NCI-H2029 treated with DMSO at 0.1 percent for 48 hours (cell line): ENCODE measurements around the gene DAP3.
"Not testable (repeated sequence)": the region's sequence is repeated elsewhere in the genome, so short reads cannot be mapped to it uniquely, and the experiment has no call there.

Experiments used
- DNase-seq: peaks from one replicate; lab custom pipeline; 2025; lab: John Stamatoyannopoulos, UW

Gene DAP3

DNA sequence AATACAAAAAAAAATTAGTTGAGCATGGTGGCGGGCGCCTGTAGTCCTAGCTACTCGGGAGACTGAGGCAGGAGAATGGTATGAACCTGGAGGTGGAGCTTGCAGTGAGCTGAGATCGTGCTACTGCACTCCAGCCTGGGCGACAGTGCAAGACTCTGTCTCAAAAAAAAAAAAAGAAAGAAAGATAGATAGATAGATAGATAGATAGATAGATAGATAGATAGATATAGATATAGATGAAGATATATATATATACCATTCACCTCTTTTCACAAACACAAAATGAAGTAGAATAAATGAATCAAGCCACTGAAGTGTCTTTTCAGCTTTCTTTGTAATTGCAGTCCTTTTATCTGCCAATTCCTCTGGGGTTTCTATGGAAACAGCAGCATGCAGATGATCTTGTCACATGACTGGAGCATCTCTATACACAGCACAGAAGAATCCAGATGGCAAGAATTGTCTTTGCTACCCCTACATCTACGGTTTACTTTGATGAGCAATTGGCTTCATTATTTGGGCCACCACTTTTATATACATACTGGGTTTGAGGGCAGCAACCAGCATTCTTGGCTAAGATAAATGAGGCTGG lies 29.7 kb downstream of the DAP3 start:
- DNase-seq, result not testable (repeated sequence)

DNA sequence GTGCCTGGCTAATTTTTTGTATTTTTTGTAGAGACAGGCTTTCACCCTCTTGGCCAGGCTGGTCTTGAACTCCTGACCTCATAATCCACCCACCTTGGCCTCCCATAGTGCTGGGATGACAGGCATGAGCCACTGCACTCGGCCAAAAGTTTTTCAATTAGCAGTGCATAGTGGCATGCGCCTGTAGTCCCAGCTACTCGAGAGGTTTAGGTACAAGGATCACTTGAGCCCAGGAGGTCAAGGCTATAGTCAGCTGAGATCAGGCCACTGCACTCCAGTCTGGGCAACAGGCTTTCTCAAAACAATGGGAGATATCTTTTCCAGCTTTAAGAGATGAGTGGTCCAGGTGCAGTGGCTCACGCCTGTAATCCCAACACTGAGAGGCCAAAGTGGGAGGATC lies 30.8 kb downstream of the DAP3 start:
- DNase-seq, result no peak

DNA sequence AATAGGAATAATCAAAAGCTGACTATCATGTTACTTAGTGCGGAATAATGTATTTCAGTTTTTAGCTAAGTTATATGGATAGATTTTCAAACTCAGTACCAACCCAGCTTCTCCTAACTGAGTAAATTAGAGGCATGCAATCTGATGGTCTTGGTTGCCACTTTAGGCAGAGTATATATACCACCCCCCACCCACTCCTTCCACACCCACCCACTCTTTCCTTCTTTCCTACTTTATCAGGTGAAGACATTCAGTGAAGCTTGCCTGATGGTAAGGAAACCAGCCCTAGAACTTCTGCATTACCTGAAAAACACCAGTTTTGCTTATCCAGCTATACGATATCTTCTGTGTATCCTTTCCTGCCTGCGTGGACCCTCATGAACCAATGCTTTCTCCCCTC lies 36.3 kb downstream of the DAP3 start:
- no peak for DNase-seq

DNA sequence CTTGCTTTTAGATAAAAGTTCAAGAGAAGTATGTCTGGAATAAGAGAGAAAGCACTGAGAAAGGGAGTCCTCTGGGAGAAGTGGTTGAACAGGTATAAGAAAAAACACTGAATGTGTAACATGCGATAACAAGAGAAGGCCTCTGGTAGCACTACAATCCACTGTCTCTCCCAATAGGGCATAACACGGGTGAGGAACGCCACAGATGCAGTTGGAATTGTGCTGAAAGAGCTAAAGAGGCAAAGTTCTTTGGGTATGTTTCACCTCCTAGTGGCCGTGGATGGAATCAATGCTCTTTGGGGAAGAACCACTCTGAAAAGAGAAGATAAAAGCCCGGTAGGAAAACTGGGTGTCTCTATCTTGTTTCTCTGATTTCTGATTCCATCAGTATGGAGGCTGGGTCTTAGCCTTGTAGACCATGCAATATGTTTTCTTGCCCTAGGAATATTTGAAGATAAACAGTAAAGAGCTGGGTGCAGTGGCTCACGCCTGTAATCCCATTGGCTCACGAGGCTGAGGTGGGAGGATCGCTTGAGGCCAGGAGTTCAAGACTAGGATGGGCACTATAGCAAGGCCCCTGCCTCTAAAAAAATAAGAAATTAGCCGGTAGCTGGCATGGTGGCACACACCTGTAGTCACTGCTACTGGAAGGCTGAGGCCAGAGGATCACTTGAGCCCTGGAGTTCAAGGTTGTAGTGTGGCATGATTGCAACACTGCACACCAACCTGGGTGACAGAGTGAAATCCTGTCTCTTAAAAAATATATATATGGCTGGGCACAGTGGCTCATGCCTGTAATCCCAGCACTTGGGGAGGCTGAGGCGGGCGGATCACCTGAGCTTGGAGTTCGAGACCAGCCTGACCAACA lies 40.4 kb downstream of the DAP3 start:
- peak; percentile 49 for DNase-seq

DNA sequence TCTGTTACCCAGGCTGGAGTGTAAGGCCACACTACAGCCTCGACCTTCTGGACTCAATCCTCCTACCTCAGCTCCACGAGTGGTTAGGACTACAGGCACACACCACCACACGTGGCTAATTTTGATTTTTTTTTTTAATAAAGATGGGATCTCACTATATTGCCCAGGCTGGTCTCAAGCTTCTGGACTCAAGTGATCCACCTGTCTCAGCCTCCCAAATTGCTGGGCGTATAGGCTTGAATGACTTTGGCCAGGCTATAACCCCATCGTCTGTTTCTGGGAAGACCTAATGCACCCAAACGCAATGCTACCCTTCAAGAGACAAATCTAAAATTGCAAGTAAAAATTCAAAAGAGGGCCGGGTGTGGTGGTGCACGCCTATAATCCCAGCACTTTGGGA lies 52.1 kb downstream of the DAP3 start:
- DNase-seq, result no peak

DNA sequence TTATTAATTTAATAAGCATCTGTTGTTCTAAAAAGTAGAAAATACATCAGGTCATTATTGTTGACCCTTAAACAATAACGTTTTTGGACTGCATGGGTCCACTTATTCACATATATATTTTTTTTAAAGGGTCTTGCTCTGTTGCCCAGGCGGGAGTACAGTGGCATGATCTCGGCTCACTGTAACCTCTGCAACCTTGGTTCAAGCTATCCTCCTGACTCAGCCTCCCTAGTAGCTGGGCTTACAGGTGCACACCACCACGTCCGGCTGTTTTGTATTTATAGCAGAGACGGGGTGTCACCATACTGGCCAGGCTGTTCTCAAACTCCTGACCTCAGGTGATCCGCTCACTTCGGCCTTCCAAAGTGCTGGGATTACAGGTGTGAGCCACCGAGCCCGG lies 53.0 kb downstream of the DAP3 start:
- no peak for DNase-seq

DNA sequence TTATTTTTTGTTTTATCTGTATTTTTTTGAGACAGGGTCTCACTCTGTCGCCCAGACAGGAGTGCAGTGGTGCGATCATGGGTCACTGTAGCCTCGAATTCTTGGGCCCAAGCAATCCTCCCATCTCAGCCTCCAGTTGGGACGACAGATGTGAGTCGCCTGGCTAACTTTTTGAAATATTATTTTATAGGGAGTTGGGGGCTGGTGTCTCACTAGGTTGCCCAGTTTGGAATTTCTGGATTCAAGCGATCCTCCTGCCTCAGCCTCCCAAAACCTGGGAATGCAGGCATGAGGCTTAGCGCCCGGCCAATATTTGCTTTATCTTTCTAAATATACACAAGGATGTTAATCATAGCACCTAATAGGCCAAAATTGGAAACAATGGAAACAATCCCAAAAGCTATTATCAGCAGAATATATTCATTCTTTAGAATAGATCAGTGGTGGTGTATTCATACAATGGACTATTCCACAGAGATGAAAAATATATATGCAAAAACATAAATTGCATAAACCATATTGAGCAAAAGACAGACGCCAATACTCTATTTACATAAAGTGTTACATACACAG lies 55.9 kb downstream of the DAP3 start:
- DNase-seq, result no peak

DNA sequence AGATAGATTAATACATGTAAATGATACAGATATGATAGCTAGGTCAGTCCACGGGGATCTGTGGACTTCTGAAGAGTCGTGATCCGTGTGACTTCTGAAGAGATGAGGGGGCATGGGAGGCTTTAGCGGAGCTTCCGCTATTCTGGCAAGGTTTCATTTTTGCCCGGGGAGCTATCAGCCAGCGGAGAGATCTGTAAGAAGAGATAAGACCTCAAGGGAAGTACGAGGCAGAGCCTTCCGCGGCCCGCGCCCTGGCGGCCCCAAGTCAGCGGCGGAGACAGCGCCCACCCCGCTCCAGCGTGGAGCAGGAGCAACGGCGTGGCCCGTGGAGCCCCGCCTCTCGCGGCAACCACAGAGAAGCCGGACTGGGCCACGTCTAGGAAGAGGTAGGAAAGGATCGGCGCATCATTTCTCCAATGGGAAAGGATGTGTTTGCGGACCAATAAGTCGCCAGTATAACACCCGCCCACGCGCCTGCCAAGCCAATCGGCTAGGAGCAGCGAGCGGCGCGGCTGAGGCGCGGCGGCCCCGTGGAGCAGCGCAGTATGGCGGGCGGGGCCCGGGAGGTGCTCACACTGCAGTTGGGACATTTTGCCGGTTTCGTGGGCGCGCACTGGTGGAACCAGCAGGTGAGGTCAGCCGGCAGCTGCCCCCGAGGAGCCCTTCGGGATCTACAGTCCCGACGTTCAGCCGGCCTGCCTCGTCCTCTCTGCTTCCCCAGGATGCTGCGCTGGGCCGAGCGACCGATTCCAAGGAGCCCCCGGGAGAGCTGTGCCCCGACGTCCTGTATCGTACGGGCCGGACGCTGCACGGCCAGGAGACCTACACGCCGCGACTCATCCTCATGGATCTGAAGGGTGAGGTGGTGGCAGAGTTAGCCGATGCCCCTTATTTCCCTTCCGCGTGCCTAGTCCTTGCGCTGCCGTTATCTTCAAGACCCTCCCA lies 56.7 kb downstream of the DAP3 start:
- peak; percentile 70 for DNase-seq

DNA sequence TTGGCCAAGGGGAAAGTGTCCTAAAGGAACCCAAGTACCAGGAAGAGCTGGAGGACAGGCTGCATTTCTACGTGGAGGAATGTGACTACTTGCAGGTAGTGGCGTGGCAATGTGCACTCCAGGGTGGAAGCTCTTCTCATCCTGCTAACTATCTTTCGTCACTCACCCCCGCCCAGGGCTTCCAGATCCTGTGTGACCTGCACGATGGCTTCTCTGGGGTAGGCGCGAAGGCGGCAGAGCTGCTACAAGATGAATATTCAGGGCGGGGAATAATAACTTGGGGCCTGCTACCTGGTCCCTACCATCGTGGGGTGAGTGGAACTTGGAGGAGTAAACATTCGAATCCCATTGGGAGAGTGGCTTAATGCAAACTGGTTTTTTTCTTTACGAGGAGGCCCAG lies 58.7 kb downstream of the DAP3 start:
- DNase-seq, result not testable (repeated sequence)

DNA sequence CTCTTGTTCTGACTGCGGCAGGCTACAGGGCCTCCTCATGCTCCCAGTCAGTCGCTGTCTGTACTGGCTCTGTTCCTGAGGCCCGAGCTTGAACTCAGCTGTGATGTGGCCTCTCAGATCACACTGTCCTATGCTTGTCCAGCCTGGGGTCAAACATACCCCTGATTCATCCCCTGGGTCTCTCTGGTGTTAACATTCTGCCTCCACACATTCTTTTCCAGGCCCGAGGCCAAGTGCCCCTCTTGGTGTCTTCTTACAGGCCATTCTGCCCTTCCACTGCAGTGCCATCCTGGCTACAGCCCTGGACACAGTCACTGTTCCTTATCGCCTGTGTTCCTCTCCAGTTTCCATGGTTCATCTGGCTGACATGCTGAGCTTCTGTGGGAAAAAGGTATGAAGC lies 59.2 kb downstream of the DAP3 start:
- not testable (repeated sequence) for DNase-seq

DNA sequence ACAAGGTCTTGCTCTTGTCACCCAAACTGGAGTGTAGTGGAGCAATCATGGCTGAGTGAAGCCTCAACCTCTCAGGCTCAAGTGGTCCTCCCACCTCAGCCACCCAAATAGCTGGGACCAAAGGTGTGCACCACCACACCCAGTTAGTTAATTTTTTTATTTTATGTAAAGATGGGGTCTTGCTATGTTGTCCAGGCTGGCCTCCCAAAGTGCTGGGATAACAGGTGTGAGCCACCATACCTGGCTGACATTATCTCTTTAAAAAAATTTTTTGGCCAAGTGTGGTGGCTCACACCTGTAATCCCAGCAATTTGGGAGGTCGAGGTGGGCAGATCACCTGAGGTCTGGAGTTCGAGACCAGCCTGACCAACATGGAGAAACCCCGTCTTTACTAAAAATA lies 70.1 kb downstream of the DAP3 start:
- not testable (repeated sequence) for DNase-seq

DNA sequence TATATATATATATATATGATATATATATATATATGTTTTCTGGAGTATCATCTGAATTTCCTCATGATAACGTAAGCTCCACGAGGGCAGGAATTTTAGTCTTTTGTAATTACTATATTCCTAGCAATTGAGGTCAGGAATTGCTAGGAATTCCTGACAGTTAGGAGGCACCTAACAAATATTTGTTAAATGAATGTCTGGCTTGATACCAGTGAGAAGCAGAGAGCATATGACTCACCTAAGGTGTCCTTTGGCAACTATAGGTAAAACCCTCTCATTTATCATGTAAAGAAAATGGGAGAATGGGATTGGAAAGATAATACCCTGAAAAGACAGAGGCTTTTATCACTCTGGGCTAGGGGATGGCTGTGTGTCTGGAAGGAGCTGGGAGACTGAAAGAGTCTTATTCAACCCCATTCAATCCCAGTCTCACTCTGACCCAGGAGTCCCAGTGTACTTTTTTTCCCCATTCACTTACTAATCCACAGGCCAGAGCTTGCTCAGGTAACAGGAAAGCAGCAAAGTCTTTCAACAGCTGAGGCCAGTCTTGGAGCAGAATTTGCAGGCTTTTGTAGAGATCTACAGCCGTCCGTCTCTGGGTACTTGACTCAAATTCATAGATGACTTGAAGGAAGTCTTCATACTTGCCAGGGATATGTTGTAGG lies 71.2 kb downstream of the DAP3 start:
- no peak for DNase-seq

DNA sequence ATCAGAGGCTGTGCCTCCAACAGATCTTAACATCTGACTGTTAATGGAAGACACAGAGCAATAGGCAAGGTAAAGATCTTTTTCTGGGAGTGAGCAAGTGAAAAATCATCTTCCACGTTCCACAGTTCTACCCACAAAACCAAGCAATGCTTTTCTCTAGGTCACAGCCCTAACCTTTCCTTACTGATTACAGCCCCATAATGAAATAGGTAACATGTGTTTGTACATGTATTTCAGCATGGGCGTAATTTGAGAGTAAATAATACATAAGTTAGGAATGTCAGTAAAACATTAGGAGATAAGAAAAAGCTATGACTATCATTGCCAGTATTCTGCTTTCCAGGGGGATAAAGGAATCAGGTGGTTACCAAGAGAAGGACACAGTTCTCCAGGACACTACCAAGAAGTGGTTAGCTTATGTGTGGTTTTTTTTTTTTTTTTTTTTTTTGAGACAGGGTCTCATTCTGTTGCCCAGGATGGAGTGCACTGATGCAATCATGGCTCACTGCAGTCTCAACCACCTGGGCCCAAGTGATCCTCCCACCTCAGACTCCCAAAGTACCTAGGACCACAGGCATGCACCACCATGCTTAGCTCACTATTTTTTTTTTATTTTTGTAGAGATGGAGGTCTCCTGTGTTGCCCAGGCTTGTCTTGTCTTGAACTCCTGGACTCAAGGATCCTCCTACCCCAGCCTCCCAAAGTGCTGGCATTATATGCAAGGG lies 72.0 kb downstream of the DAP3 start:
- DNase-seq, result no peak

DNA sequence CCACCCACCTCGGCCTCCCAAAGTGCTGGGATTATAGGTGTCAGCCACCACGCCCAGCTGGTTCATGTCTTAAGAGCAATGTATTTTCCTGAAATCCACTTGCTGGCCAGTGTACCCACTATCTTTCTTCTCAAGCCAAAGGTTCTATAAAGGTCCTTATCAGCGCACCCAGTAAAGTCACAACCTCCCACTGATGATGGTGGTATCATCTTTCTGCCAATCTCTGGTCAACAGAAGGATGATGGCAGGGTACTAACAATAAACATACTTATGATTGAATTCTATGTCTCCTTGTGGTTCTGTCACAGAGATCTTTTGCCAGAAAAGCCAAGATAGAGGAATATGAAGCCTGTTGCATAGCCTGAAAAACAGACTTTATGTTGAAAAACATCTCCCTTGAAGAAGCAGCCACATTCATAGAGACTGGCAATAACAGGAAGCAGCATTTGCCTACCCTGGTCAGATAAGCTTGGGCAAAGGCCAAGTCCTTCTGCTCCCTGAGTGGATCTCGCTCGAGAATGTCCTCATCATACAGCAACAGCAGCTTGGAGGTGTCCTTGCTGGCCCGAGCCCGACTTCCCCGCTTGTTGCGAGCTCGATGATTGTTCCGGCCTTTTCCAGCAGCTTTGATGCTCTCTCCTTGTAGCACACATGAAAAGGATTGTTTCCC lies 73.0 kb downstream of the DAP3 start:
- no peak for DNase-seq

DNA sequence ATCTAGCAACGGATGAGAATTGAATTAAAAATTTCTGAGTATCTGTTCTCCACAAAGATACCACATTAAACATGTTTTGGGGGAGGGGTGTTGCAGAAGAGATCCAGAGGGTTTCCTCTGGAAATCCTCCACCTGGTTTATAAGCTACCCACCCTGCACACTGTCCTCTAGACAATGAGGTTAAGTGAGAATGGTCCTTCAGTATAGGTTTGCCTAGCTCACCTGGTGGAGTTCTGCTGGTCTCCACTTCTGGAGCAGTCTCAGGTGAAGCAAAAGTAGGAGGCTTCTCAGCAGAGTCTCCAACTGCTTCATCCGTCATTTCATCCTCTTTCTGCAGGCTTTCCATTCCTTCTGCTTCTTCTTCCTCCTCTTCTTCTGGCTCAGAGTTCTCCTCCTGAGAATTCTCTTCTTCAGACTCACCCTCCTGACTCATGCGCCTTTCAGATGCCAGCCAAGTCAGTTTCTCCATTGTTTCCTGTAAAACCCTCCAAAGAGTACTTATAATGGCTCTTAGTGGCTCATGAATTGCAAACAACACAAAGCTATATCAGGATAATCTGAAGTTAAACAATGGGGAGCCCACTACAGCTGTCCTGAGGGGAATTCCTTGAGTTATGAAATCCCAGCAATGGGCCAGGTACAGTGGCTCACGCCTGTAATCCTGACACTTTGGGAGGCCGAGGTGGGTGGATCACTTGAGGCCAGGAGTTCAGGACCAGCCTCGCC lies 74.4 kb downstream of the DAP3 start:
- DNase-seq, result not testable (repeated sequence)

DNA sequence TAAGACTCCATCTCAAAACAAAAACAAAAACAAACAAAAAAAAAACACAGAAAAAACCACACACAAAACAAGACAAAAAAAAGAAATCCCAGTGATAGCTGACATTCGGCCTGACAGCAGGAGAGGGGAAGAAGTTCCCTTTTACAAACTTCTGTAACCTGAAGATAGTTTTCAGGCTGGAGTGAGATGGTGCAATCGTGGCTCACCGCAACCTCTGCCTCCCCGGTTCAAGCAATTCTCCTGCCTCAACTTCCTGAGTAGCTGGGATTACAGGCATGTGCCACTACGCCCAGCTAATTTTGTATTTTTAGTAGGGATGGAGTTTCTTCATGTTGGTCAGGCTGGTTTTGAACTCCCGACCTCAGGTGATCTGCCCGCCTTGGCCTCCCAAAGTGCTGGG lies 75.1 kb downstream of the DAP3 start:
- not testable (repeated sequence) for DNase-seq

DNA sequence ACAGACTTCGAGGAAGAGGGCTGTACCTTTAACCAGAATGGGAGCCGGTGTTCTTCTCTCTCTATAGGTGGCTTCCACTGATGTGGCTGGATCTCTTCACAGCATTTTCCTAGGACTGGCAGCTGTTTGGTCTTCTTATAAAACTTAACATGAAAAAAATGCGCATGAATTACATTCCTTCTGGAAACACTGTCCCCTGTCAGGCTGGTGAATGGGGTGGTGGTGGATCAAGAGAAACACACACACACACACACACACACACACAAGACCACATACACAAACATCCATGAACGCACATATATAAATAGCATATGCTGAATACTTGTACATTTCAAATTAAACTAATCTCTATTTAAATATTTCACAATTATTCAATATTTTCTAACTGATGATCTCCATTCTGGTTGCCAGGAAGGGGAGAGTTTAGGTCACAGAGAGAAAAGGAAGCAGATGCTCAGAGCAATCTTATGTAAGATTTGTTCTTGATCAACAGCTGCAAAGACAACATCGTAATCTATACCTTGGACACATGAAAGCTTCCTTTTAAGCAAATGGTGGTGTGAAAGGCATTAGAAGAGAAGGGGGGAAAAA lies 78.6 kb downstream of the DAP3 start:
- not testable (repeated sequence) for DNase-seq

DNA sequence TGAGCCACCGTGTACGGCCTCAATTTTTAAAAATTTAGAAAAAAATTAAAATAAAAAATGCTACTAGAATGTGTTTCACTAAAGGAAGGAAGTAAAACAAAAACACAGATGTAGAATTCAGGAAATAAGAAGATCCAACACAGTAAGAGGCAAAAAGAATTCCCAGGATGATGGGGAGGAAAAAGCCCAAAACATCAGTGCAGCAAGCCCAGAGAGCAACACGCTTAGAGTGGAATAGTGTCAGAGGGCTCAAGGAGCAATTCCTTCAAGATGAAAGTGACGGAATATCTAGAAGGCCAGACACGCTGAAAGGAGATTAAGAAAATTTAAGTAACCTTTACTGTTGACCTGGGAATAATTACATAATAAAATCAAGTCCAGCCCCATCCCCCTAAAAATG lies 80.4 kb downstream of the DAP3 start:
- DNase-seq, result no peak

DNA sequence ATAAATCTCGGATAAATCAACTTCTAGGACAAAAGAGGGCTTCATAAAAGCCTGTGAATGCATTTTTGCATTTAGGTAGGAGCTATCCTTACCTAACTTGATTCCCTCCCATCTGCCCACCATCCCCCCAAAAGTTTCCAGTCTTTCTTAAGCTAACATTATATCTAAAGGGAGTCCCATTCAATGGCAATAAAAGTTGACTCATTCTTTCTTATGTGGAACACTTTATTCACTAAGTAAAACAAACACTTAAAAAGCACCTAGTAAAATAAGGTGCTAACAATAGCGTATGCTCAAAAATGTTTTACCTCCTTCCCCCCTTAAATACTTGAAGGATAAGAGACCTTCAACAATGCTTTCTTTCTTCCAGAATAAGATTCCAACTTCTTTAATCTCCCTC lies 84.3 kb downstream of the DAP3 start:
- DNase-seq, result no peak
